ENCODE results near the gene SCN10A. TPM values are rescaled to one million over a fixed set of nuclear protein-coding genes. Genes with fewer than 3 reads are reported as not detected.

Gene SCN10A
- total and polyA plus RNA-seq, 9 of the 15 experiments (the other 6 are each of a cell fraction or from before 2014, with no cell fraction given) = not detected

DNA sequence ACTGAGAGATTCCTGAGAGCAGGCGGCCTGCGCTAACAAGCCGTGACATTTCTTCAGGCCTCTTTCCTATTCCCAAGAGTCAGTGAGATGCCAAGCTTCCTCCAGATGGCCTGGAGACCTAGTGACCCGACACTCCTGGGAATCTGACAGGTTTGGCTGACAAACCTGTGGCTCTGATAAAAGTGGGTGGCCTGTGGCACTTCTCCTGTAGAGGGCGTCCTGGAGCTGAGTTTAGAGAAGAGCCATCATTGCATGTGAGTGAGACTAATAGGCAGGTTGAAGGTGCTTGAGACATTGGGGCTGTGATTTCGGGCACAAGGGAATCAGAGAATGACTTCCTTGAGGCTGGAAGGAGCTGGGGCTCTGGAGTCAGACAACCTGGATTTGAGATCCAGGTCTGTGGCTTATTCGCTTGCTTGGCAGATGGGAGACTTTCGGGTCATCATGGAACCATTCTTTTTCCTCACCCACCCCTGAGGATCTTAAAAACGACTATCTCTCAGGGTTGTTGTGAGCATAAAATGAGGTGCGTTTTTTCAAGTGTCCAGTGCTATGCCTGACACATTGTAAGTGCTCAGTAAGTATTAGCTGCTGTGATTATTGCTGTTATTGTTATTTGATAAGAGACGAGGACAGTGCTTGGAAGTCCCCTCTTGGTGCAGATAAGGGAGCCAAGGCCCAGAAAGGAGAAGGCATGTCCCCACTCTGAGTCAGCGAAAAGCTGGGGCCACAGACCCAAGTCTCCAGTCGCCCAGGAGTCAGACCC lies 77.2 kb downstream of the SCN10A start (continued):
- TF ChIP-seq, protein P1, sequence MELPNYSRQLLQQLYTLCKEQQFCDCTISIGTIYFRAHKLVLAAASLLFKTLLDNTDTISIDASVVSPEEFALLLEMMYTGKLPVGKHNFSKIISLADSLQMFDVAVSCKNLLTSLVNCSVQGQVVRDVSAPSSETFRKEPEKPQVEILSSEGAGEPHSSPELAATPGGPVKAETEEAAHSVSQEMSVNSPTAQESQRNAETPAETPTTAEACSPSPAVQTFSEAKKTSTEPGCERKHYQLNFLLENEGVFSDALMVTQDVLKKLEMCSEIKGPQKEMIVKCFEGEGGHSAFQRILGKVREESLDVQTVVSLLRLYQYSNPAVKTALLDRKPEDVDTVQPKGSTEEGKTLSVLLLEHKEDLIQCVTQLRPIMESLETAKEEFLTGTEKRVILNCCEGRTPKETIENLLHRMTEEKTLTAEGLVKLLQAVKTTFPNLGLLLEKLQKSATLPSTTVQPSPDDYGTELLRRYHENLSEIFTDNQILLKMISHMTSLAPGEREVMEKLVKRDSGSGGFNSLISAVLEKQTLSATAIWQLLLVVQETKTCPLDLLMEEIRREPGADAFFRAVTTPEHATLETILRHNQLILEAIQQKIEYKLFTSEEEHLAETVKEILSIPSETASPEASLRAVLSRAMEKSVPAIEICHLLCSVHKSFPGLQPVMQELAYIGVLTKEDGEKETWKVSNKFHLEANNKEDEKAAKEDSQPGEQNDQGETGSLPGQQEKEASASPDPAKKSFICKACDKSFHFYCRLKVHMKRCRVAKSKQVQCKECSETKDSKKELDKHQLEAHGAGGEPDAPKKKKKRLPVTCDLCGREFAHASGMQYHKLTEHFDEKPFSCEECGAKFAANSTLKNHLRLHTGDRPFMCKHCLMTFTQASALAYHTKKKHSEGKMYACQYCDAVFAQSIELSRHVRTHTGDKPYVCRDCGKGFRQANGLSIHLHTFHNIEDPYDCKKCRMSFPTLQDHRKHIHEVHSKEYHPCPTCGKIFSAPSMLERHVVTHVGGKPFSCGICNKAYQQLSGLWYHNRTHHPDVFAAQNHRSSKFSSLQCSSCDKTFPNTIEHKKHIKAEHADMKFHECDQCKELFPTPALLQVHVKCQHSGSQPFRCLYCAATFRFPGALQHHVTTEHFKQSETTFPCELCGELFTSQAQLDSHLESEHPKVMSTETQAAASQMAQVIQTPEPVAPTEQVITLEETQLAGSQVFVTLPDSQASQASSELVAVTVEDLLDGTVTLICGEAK (IDR thresholded peaks at IDR 0.05) = no peak
- TF ChIP-seq, protein P1 (CRISPR knock-in tag; IDR thresholded peaks at IDR 0.05) = no peak
- TF ChIP-seq ARID2 (IDR thresholded peaks at IDR 0.05) = 0 out of 2 replicates have a peak, but pooled peaks have one; percentile 9
- TF ChIP-seq MAFF (IDR thresholded peaks at IDR 0.05; ENCODE audit: low read length) = peak; percentile 30; the same call in 1 of the 2 replicates
- no peak for TF ChIP-seq E2F3 (CRISPR knock-in tag; IDR thresholded peaks at IDR 0.05)
- TF ChIP-seq KLF1 (tag; IDR thresholded peaks at IDR 0.05) = 0 out of 2 replicates have a peak, but pooled peaks have one; percentile 27
- no peak for TF ChIP-seq ZNF324 (CRISPR knock-in tag; IDR thresholded peaks at IDR 0.05)
- TF ChIP-seq KLF13 (tag; IDR thresholded peaks at IDR 0.05; ENCODE audit: borderline replicate concordance, low read depth) = no peak
- no peak for TF ChIP-seq ZNF561 (CRISPR knock-in tag; conservative IDR thresholded peaks at IDR 0.05)
- TF ChIP-seq KAT8 (IDR thresholded peaks at IDR 0.05; ENCODE audit: low read depth) = no peak
- no peak for TF ChIP-seq ZFPM2 (CRISPR knock-in tag; IDR thresholded peaks at IDR 0.05)
- TF ChIP-seq KLF16 (IDR thresholded peaks at IDR 0.05) = peak; percentile 25; the same call in 1 of the 2 replicates
- TF ChIP-seq, protein P2, sequence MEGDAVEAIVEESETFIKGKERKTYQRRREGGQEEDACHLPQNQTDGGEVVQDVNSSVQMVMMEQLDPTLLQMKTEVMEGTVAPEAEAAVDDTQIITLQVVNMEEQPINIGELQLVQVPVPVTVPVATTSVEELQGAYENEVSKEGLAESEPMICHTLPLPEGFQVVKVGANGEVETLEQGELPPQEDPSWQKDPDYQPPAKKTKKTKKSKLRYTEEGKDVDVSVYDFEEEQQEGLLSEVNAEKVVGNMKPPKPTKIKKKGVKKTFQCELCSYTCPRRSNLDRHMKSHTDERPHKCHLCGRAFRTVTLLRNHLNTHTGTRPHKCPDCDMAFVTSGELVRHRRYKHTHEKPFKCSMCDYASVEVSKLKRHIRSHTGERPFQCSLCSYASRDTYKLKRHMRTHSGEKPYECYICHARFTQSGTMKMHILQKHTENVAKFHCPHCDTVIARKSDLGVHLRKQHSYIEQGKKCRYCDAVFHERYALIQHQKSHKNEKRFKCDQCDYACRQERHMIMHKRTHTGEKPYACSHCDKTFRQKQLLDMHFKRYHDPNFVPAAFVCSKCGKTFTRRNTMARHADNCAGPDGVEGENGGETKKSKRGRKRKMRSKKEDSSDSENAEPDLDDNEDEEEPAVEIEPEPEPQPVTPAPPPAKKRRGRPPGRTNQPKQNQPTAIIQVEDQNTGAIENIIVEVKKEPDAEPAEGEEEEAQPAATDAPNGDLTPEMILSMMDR (IDR thresholded peaks at IDR 0.05 in 2 of 3, conservative IDR thresholded peaks at IDR 0.05 in 1 of 3; ENCODE audit: insufficient read depth in 2 of 3, low read depth in 1 of 3, low read length in 3 of 3) = peak; percentile 77 to 84 (median 84)
- TF ChIP-seq ZSCAN29 (IDR thresholded peaks at IDR 0.05) = no peak
- TF ChIP-seq CBFA2T3 (IDR thresholded peaks at IDR 0.05) = peak; percentile 18; the same call in 1 of the 2 replicates
- TF ChIP-seq ZNF3 (CRISPR knock-in tag; IDR thresholded peaks at IDR 0.05) = no peak
- TF ChIP-seq, protein P3, sequence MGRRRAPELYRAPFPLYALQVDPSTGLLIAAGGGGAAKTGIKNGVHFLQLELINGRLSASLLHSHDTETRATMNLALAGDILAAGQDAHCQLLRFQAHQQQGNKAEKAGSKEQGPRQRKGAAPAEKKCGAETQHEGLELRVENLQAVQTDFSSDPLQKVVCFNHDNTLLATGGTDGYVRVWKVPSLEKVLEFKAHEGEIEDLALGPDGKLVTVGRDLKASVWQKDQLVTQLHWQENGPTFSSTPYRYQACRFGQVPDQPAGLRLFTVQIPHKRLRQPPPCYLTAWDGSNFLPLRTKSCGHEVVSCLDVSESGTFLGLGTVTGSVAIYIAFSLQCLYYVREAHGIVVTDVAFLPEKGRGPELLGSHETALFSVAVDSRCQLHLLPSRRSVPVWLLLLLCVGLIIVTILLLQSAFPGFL (CRISPR knock-in tag; IDR thresholded peaks at IDR 0.05) = no peak
- peak; percentile 48; the same call in 1 of the 2 replicates for TF ChIP-seq MAFK (IDR thresholded peaks at IDR 0.05; ENCODE audit: low read length)
- TF ChIP-seq ZBED1 (IDR thresholded peaks at IDR 0.05) = no peak
